GM21786 (cell line): ENCODE data around the gene KIF15.
"Not testable (repeated sequence)": the region's sequence is repeated elsewhere in the genome, so short reads cannot be mapped to it uniquely, and the experiment has no call there.

Source experiments
- ATAC-seq: cut with Tn5 transposase; IDR thresholded peaks from one replicate; pipeline ENCODE4 v1.9.1; 2021; ENCODE audit not compliant: unreplicated experiment

The KIF15 gene

DNA sequence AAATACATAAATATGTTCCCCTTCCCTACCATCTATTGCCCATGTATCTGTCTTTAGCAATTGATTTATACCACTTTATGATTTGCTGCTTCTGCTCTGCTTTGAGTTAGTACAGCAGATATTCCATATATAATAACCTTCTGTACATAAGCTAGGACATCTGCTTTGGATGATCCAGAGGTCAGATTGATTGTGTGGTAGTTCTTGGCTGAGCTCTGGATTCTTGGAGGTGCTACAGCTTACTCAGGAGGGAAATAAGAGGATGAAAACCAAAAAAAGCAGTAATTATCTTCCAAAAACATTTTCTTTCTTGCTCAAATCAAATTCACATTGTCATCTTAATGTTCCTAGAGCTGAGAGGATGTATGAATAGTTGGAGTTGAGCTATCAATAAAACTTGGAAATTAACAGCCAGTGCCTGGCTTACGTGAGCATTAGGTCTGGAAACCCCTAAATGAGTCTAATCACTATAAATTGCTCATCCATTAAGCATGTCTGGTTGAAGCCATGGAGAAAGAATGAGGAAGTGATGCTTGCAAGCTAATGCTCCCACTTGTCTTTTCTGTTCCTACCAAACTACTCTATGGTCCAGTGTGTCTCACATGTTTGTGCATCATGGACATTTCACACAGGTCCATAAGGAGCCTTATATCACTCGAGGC, 63.8 kb downstream of the KIF15 start:
- no peak for ATAC-seq

- no peak for ATAC-seq
These were observed 65.6 kb downstream of the KIF15 start for GRCh38 chr3:44827196-44827595.

GRCh38 chr3:44831232-44831631, 69.6 kb downstream of the KIF15 start:
- ATAC-seq, result no peak

- no peak for ATAC-seq
These were observed 70.4 kb downstream of the KIF15 start for GRCh38 chr3:44832032-44832431.

GRCh38 chr3:44832965-44833364, 71.4 kb downstream of the KIF15 start:
- no peak for ATAC-seq

- no peak for ATAC-seq
These were observed 71.8 kb downstream of the KIF15 start for GRCh38 chr3:44833394-44833793.

DNA sequence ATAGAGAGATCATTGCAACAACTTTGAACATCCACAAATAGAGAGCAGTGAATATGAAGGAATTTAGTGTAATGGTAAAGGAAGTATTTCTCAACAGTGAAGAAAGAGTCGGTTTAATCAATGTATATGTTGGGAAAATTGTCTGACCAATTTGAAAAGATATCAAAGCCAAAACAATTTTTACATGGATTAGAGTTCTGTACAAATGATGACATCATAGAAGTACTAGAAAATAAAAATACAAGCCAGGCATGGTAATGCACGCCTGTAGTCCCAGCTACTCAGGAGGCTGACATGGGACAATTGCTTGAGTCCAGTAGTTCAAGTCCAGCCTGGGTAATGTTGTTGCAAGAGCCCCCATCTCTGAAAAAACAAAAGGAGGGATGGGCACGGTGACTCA, 74.1 kb downstream of the KIF15 start:
- ATAC-seq, result no peak

GRCh38 chr3:44842376-44842775, 80.8 kb downstream of the KIF15 start:
- no peak for ATAC-seq

DNA sequence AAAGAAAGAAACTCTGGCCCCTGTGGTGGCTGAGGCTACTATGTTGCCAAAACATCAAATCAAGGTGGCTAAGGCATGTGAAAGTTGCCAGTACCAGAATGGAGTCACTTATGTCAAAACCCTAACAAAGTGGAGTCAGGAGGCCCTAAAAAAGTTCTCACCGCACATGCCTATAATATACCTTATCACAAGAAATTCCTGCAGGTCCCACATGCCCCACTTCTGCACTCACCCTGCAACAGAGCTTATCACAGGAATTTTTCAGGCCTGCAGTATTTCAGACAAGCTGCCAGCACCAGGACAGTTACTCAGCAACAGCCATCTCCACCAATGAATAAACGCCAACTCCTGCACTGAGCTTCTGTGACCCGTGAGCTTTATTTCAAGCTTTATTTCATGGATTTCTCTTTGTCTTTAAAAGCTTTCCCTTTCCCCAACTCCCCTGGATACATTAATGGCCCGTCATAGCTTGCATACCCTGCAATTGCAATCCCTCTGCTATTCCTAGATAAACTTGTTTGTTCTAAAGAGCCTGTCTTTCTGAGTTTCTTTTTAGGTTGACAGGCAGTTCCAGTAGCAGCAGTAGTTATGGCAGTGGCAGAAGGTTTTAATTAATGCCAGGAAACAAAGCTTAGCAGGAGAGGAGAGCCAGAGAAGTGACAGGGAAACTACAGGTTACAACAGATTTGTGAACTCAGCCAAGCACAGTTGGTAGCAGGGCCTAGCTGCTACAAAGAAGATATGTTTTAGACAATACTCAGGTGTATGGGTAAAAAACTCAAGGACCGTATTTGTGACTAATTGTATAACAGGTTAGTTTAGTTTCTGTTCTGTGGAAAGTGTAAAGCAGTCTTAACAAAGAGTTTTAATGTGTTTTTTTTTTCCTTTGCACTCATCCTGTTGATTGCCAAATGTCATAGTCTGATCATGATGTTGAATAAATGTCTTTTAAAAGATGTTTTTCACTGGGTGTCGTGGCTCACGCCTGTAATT, 84.2 kb downstream of the KIF15 start:
- no peak for ATAC-seq

DNA sequence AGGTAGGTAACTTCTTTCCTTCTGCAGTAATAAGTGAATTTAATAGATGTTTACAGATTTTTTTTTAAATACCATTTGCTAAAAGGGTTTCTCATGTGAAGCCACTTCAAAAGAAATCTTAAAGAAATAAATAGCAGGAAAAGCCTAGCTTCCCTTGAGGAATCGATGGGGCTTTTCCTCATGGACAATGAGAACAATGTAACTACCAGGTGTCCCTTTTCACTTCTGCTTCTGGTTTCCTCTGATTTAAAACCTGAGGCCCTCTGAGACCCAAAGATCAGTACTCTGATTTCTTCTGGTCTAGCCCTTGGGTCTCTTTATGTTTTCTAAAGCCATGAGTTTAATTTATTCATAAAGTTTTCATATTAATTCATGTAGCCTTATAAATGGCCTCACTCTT, 87.0 kb downstream of the KIF15 start:
- ATAC-seq, result no peak

DNA sequence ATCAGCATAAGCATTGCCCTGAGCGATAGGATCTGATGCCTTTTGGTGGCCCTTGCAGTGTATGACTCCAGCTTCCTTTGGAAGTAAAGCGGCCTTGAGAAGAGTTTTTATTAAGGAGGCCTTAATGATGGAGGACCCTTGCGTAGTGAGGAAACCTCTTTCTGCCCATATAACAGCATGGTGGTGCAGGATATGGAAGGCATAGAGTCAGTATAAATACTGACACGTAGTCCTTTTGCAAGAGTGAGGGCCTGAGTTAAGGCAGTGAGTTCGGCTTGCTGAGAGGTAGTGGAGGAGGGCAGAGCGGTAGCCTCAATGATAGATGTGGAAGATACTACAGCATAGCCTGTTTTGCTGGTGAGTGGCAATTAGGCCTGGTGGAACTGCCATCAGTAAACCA, 95.1 kb downstream of the KIF15 start:
- not testable (repeated sequence) for ATAC-seq

DNA sequence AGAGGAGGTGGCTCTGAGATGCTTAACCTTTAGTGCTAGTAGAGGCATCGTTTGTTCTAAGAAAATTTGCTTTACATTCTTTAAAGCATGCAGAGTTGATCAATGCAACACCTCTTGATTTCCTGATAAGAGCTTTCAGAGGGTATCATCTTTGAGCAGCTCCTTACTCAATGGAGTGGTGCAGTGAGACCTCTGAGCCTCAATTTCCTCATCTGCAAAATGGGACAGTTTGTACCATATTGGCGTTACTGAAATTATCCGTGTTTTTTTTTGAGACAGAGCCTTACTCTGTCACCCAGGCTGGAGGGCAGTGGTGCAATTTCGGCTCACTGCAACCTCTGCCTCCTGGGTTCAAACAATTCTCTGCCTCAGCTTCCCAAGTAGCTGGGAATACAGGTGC, 98.5 kb downstream of the KIF15 start:
- ATAC-seq, result no peak

GRCh38 chr3:44861412-44862225, 100.0 kb downstream of the KIF15 start, which contains the start of gene TMEM42:
TSS of gene TMEM42 (plus strand) at chr3:44861912. CDS start at chr3:44861925, 13 bp downstream.
- ATAC-seq, result peak; percentile 91

DNA sequence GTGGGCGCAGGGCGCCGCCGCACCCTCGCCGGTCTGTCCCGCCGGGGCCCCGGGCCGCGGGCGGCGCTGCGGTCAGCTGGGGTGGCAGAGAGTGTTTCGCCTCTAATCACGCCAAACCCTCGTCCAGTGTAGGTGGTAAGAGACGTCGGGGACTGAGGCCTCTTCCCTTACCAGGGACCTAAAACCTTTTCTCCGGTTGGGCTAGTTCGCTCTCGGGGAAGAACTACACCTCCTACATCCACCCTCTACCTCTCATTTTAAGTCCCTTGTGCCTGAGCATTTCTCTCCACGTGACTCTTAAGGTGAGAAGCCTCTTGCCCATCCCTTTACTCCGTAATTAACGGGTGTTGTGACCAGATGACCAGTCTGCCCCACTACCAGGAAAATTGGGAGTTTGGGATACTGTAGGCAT, 100.6 kb downstream of the KIF15 start:
- ATAC-seq, result peak; percentile 25

DNA sequence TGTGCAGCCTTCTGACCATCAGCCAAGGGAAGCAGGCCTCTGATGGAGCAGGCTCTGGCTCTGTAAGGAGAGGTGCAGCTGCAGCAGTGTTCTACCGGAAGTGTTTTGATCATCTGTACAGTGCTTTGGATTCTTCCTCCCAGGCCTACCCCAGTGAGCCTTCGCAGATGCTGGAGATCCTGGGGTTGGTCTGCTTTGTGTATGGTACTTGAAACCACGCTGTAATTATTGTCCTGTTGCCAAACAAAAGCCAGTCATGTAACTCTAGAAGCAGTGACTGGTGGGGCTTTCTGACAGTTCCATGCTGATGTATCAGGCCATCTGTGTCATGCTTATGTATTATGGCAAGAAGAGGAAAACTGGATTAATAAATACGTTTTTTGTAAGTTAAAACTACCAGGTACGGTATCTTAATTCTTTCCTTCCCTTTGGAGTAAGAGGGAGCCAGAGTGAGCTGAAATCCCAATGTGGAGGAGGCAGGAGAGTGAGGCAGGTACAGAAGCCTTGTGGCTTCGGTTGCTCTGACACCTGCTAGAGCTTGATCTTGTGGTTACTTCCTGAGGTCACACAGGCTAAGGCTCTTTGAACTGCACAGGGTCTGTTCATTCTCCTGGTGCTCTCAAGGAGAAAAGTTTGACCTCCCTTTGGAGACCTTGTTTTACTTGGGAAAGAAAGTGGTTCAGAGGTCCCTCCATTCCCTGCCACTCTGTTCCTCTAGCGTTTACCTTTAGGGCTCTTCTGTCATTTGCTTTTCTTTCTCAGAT, 103.9 kb downstream of the KIF15 start:
- no peak for ATAC-seq

- no peak for ATAC-seq
These were observed 106.0 kb downstream of the KIF15 start for GRCh38 chr3:44867421-44868111.

GRCh38 chr3:44870375-44871061, 108.9 kb downstream of the KIF15 start:
- no peak for ATAC-seq

DNA sequence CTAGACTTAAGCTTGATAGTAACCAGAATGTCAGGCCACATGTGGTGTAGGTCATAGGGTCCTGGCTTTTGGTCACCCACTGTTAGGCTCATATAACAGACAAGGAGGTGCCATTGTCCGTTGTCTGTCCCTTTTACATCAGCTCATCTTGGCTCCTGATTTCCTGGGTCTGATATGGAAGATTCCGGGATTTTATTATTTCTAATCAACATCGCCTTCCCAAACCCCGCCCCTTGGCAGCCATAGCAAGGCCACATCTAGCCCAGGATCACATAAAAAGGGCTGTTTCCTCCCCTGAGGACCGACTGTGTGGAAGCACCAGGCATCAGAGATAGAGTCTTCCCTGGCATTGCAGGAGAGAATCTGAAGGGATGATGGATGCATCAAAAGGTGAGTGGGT, 112.7 kb downstream of the KIF15 start, which contains the start of gene TGM4:
TSS of gene TGM4 (plus strand) at position 301 of the 400 bp plus-strand sequence. CDS start at position 372, 71 bp downstream.
- no peak for ATAC-seq

DNA sequence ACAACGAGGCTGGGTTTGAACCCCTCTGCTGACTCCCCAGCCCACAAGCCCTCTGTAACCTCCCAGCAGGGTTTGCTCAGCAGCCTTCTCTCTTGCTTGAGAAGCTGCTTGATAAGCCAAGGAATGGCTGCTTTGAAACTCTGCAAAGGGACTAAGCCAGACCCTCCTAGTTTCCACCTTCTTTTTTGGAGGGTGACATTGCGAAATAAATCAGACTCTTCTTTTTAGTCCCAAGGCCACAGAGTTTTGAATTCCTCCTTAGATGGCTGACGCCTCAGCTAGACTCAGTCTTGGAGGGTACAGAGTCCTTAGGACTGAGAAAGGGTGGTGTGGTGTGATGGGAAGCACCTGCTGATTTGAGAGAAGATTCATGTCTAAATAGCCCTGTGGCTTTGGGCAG, 114.0 kb downstream of the KIF15 start:
- ATAC-seq, result no peak
